Activated CD4-positive, alpha-beta memory T cell treated with anti-CD3 and anti-CD28 coated beads for 36 hours (primary cell): Measurements from ENCODE around the gene ALG9. TPM values are rescaled to one million over a fixed set of nuclear protein-coding genes. Genes with fewer than 3 reads are reported as not detected.
A peak's percentile ranks its signal among the peaks of the same experiment; 100 is the strongest.

Source experiments
- CTCF ChIA-PET: fragments of 350-600 bp; sonication (Branson Sonifier 250); formaldehyde crosslinking; loops from one replicate; lab custom pipeline; 2021; ENCODE audit warnings: antibody characterized with exemption, inconsistent platforms; lab: Charles Lee
- POLR2A ChIA-PET: fragments of 350-600 bp; sonication (Branson Sonifier 250); formaldehyde crosslinking; loops from one replicate; lab custom pipeline; 2021; ENCODE audit warnings: antibody characterized with exemption; lab: Charles Lee
- DNase-seq: peaks from one replicate; pipeline ENCODE4 v3.0.0-alpha.2; 2020
- H3K27ac Mint-ChIP-seq: one replicate; pipeline ENCODE4 v1.8.0; 2021; ENCODE audit warnings: mixed read lengths
- H3K27me3 Mint-ChIP-seq: one replicate; pipeline ENCODE4 v1.8.0; 2021; ENCODE audit warnings: mixed read lengths
- H3K36me3 Mint-ChIP-seq: one replicate; pipeline ENCODE4 v1.8.0; 2021; ENCODE audit warnings: mixed read lengths
- H3K4me1 Mint-ChIP-seq: one replicate; pipeline ENCODE4 v1.8.0; 2021; ENCODE audit warnings: low read depth, mixed read lengths
- H3K4me3 Mint-ChIP-seq: one replicate; pipeline ENCODE4 v1.8.0; 2021; ENCODE audit warnings: mild to moderate bottlenecking, mixed read lengths
- H3K9me3 Mint-ChIP-seq: one replicate; pipeline ENCODE4 v1.8.0; 2021; ENCODE audit warnings: mixed read lengths
- intact Hi-C: fragments of 100-400 bp; cut with micrococcal nuclease; formaldehyde crosslinking; loops from one replicate; pipeline ENCODE4 v1.15.1; 2023
- total RNA-seq, 2 experiments: library from RNA; stranded (reverse); gene quantifications; one replicate each; pipeline ENCODE4 v1.2.3, GENCODE V29; 2021

The ALG9 gene
- total RNA-seq: 10 to 100 TPM; 23.6 to 26.7 TPM

DNA sequence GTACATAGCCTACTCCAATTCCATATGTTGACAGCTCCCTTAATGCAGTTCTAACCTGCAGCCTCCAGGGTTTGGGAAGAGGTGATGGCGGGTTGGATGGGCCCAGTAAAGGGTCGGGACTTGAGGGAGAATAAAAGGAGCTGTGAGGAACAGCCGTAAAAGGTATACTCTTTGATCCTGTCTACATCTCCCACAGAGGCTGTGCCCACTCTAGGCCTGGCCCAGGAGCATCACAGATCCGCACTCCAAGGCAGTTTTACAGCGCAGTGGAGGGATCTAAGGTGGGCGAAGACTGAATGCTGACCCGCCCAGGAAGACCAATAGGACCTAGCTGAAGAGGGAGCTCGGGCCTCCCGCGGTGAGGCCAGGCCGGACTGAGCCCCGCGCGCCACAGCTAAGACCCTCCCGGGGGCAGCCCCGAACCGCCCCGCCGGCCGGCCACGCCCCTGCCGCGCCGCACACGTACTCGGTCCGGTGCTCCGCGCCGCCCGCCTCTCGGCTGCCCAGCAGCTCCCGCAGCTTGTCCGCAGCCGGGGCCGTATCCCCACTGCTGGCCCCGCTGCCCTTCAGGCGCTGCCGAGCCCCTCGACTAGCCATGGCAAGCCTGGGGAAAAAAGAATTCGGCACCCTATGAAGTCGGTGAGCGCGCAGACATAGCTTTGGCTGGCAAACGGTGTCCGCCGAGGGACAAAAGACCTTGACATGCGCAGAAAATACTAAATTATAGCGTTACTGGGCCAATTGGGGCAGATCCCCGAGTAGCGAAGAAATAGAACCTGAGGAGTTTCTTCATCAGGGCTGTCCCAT is at the start of gene ALG9:
Gene ALG9 (minus strand): TSS at position 696 of the 807 bp plus-strand sequence. CDS start 99 bp downstream, at position 597.
- intact Hi-C loops: loop anchor here (1.0 to 10.0 kb wide), 7 partner anchors 8 to 1444 kb away; partner anchors contain the start of genes CFAP68, DLAT, FDXACB1 and PPP2R1B
- ChIA-PET CTCF (interaction anchor here (0.6 to 2.9 kb wide), 19 partner anchors 9 to 409 kb away, joined by 3 to 15 read pairs (median 4); partner anchors contain the start of genes NKAPD1, PIH1D2, PPP2R1B and SDHD), POLR2A (interaction anchor here (0.6 to 1.9 kb wide), 9 partner anchors 9 to 320 kb away, joined by 3 to 6 read pairs (median 3); partner anchors contain the start of genes SDHD and TIMM8B)
- H3K27ac Mint-ChIP-seq: peak within 1 kb of the TSS; percentile 86
- peak; percentile 92 for DNase-seq
- H3K36me3 Mint-ChIP-seq: peaks cover 31% of the 10 kb centered on the region
- H3K9me3 Mint-ChIP-seq: no peaks in the 10 kb centered on the region
- peaks cover 24% of the 10 kb centered on the region for H3K4me1 Mint-ChIP-seq
- peak within 1 kb of the TSS; percentile 92 for H3K4me3 Mint-ChIP-seq
- no peaks in the 10 kb centered on the region for H3K27me3 Mint-ChIP-seq

- CTCF ChIA-PET: no interaction called here
- H3K9me3 Mint-ChIP-seq: no peaks in the 10 kb centered on the region
- peaks cover 3% of the 10 kb centered on the region for H3K4me1 Mint-ChIP-seq
- no peak overlapping the region for H3K27ac Mint-ChIP-seq
- peaks cover 16% of the 10 kb centered on the region for H3K27me3 Mint-ChIP-seq
- POLR2A ChIA-PET: no interaction called here
- no peak overlapping the region for H3K4me3 Mint-ChIP-seq
- DNase-seq: no peak
- no peaks in the 10 kb centered on the region for H3K36me3 Mint-ChIP-seq
- intact Hi-C loops: no loop called here
Observed at GRCh38 chr11:111920908-111921307, 49.5 kb upstream of the ALG9 start.

- DNase-seq: no peak
- ChIA-PET CTCF (interaction anchor here (0.8 to 1.6 kb wide), 5 partner anchors 8 to 314 kb away, joined by 3 to 5 read pairs (median 3); no protein-coding TSS in a partner anchor), POLR2A (no interaction called here)
- Mint-ChIP-seq H3K4me1 (no peaks in the 10 kb centered on the region), H3K27ac (no peak within 1 kb of the TSS), H3K9me3 (no peaks in the 10 kb centered on the region), H3K36me3 (no peaks in the 10 kb centered on the region), H3K27me3 (peaks cover 26% of the 10 kb centered on the region), H3K4me3 (no peak within 1 kb of the TSS)
- intact Hi-C loops: no loop called here
Observed at GRCh38 chr11:111918390-111919256, 47.2 kb upstream of the ALG9 start, which contains the start of gene C11orf52. Gene C11orf52 (plus strand): TSS chr11:111918913. CDS start chr11:111918973, 60 bp downstream.

GRCh38 chr11:111917788-111918187 is 46.4 kb upstream of the ALG9 start:
- H3K9me3 Mint-ChIP-seq: no peaks in the 10 kb centered on the region
- POLR2A ChIA-PET: no interaction called here

GRCh38 chr11:111917312-111917711 is 45.9 kb upstream of the ALG9 start:
- H3K9me3 Mint-ChIP-seq: no peaks in the 10 kb centered on the region
- H3K4me3 Mint-ChIP-seq: no peak overlapping the region
- H3K27me3 Mint-ChIP-seq: peaks cover 29% of the 10 kb centered on the region
- no peaks in the 10 kb centered on the region for H3K36me3 Mint-ChIP-seq
- intact Hi-C loops: no loop called here
- no peaks in the 10 kb centered on the region for H3K4me1 Mint-ChIP-seq
- DNase-seq: no peak
- ChIA-PET POLR2A (no interaction called here), CTCF (interaction anchor here (1.1 kb wide), 2 partner anchors 65 to 78 kb away, joined by 3 to 5 read pairs; no protein-coding TSS in a partner anchor)
- H3K27ac Mint-ChIP-seq: no peak overlapping the region

More at GRCh38 chr11:111917788-111918187, 46.4 kb upstream of the ALG9 start:
- no peak overlapping the region for H3K27ac Mint-ChIP-seq
- intact Hi-C loops: no loop called here
- peaks cover 29% of the 10 kb centered on the region for H3K27me3 Mint-ChIP-seq
- no peaks in the 10 kb centered on the region for H3K36me3 Mint-ChIP-seq
- no peaks in the 10 kb centered on the region for H3K4me1 Mint-ChIP-seq
- no peak for DNase-seq
- CTCF ChIA-PET: interaction anchor here (1.1 kb wide), 2 partner anchors 64 to 77 kb away, joined by 3 to 5 read pairs; no protein-coding TSS in a partner anchor
- no peak overlapping the region for H3K4me3 Mint-ChIP-seq

- Mint-ChIP-seq H3K4me1 (no peaks in the 10 kb centered on the region), H3K4me3 (no peak overlapping the region), H3K27me3 (peaks cover 35% of the 10 kb centered on the region), H3K36me3 (no peaks in the 10 kb centered on the region), H3K27ac (no peak overlapping the region), H3K9me3 (no peaks in the 10 kb centered on the region)
- ChIA-PET CTCF (no interaction called here), POLR2A (no interaction called here)
- no peak for DNase-seq
- intact Hi-C loops: no loop called here
Observed at GRCh38 chr11:111916768-111917167, 45.4 kb upstream of the ALG9 start.

- DNase-seq: no peak
- Mint-ChIP-seq H3K9me3 (no peaks in the 10 kb centered on the region), H3K4me3 (no peak overlapping the region), H3K27ac (no peak overlapping the region), H3K27me3 (peaks cover 40% of the 10 kb centered on the region), H3K4me1 (no peaks in the 10 kb centered on the region), H3K36me3 (no peaks in the 10 kb centered on the region)
- intact Hi-C loops: no loop called here
- POLR2A ChIA-PET: interaction anchor here (0.9 kb wide), 1 partner anchor 42 kb away, joined by 3 read pairs; no protein-coding TSS in a partner anchor
- CTCF ChIA-PET: interaction anchor here (0.6 to 2.4 kb wide), 2 partner anchors 68 to 316 kb away, joined by 3 to 6 read pairs; no protein-coding TSS in a partner anchor
Observed at GRCh38 chr11:111913997-111914396, 42.6 kb upstream of the ALG9 start.

- Mint-ChIP-seq H3K4me3 (no peak overlapping the region), H3K36me3 (no peaks in the 10 kb centered on the region), H3K4me1 (no peaks in the 10 kb centered on the region), H3K27ac (no peak overlapping the region), H3K27me3 (peaks cover 42% of the 10 kb centered on the region), H3K9me3 (no peaks in the 10 kb centered on the region)
- ChIA-PET CTCF (interaction anchor here (2.4 kb wide), 1 partner anchor 69 kb away, joined by 6 read pairs; no protein-coding TSS in a partner anchor), POLR2A (interaction anchor here (0.9 kb wide), 1 partner anchor 41 kb away, joined by 3 read pairs; no protein-coding TSS in a partner anchor)
- no peak for DNase-seq
- intact Hi-C loops: no loop called here
Observed at GRCh38 chr11:111913031-111913861, 41.9 kb upstream of the ALG9 start.

- H3K9me3 Mint-ChIP-seq: no peaks in the 10 kb centered on the region
- H3K36me3 Mint-ChIP-seq: no peaks in the 10 kb centered on the region
- H3K4me3 Mint-ChIP-seq: no peak within 1 kb of the TSS
- H3K27me3 Mint-ChIP-seq: peaks cover 42% of the 10 kb centered on the region
- POLR2A ChIA-PET: no interaction called here
- no peak within 1 kb of the TSS for H3K27ac Mint-ChIP-seq
- no peaks in the 10 kb centered on the region for H3K4me1 Mint-ChIP-seq
- no peak for DNase-seq
- CTCF ChIA-PET: no interaction called here
- intact Hi-C loops: no loop called here
Observed at GRCh38 chr11:111912535-111912934, 41.2 kb upstream of the ALG9 start, which contains the start of gene HSPB2. Gene HSPB2 (plus strand): TSS chr11:111912734. CDS start chr11:111912830, 96 bp downstream.

DNA sequence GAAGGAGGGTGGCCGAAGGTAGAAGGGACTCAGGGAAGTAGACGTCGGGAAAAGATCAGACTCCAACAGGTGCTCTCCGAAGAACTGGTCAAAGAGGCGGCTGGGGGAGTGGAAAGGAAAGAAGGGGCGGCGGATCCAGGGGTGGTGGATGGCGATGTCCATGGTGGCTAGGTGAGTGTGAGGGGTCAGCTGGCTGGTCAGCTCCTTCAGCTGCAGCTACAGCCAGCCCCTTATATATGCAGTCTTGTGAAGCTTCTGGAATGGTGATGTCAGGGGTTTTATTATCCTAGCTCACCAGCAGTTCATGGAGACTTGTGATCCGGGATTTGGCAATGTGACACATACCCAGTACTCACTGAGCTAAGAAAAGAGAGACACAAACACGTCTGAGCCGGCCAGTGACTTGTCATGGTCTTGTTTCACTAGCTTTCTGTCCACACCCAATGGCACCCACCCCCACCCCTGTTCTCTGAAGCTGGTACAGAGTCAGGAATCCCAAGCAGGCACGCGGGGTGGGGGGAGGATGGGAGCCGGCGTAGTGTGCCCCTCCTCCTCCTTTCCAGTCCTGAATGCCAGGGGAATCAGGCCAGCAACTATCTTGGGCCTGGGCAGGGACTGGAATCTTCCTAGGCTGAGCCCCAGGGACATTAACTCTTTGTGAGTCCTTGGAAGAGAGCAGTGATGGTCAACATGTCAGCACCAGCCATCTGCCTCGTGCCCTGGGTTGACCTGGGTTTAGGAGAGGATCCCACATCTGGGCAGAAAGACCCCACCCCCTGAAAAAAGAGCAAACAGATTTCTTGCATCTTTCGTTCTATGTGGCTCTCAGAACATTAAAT is 40.4 kb upstream of the ALG9 start, which contains the start of gene CRYAB:
Gene CRYAB (minus strand): TSS at position 208 of the 839 bp plus-strand sequence. CDS start 46 bp downstream, at position 162.
- no peaks in the 10 kb centered on the region for H3K9me3 Mint-ChIP-seq
- ChIA-PET CTCF (no interaction called here), POLR2A (no interaction called here)
- intact Hi-C loops: no loop called here
- no peaks in the 10 kb centered on the region for H3K4me1 Mint-ChIP-seq
- no peaks in the 10 kb centered on the region for H3K36me3 Mint-ChIP-seq
- H3K27ac Mint-ChIP-seq: no peak within 1 kb of the TSS
- H3K4me3 Mint-ChIP-seq: no peak within 1 kb of the TSS
- peaks cover 38% of the 10 kb centered on the region for H3K27me3 Mint-ChIP-seq
- DNase-seq: no peak
